GM19397 (cell line): ENCODE measurements around the gene FCSK.
"Not testable (repeated sequence)": the region's sequence is repeated elsewhere in the genome, so short reads cannot be mapped to it uniquely, and the experiment has no call there.

Experiments used
- ATAC-seq: cut with Tn5 transposase; IDR thresholded peaks from one replicate; pipeline ENCODE4 v1.9.1; 2021; ENCODE audit warnings: mild to moderate bottlenecking, moderate library complexity; ENCODE audit not compliant: unreplicated experiment

Gene FCSK

GRCh38 chr16:70430667-70431536 is 23.5 kb upstream of the FCSK start:
- ATAC-seq = peak; percentile 38

- no peak for ATAC-seq
These were observed 22.1 kb upstream of the FCSK start for GRCh38 chr16:70432356-70432722.

- no peak for ATAC-seq
These were observed 21.5 kb upstream of the FCSK start for GRCh38 chr16:70432723-70433457.

- ATAC-seq = no peak
These were observed 20.8 kb upstream of the FCSK start for GRCh38 chr16:70433458-70434103.

GRCh38 chr16:70434484-70435260 is 19.7 kb upstream of the FCSK start:
- ATAC-seq = no peak

- ATAC-seq = no peak
These were observed 17.3 kb upstream of the FCSK start for GRCh38 chr16:70437017-70437581.

GRCh38 chr16:70437582-70438557 is 16.5 kb upstream of the FCSK start:
- ATAC-seq = no peak

- no peak for ATAC-seq
These were observed 15.8 kb upstream of the FCSK start for GRCh38 chr16:70438585-70438968.

- ATAC-seq = peak; percentile 85
These were observed 15.2 kb upstream of the FCSK start, which contains the start of gene ST3GAL2 for GRCh38 chr16:70438969-70439862. Gene ST3GAL2, minus strand, starts transcription at chr16:70439100. Its CDS starts 40,570 bp downstream, at chr16:70398530.

- ATAC-seq = no peak
These were observed 14.2 kb upstream of the FCSK start for GRCh38 chr16:70440009-70440692.

- ATAC-seq = no peak
These were observed 12.9 kb upstream of the FCSK start for GRCh38 chr16:70441406-70441990.

- ATAC-seq = no peak
These were observed 12.1 kb upstream of the FCSK start for GRCh38 chr16:70442344-70442743.

- no peak for ATAC-seq
These were observed 9.9 kb upstream of the FCSK start for GRCh38 chr16:70444249-70445063.

- no peak for ATAC-seq
These were observed 6.3 kb upstream of the FCSK start for GRCh38 chr16:70448075-70448474.

GRCh38 chr16:70450142-70451003 is 4.0 kb upstream of the FCSK start:
- not testable (repeated sequence) for ATAC-seq

- ATAC-seq = not testable (repeated sequence)
These were observed 3.4 kb upstream of the FCSK start for GRCh38 chr16:70451004-70451340.
